ENCODE measurements around the gene GNG14. TPM values are rescaled to one million over a fixed set of nuclear protein-coding genes. Genes with fewer than 3 reads are reported as not detected.

The GNG14 gene
- total and polyA plus RNA-seq, 10 of the 15 experiments (the other 5 are each of a cell fraction or from before 2014, with no cell fraction given), result not detected

DNA sequence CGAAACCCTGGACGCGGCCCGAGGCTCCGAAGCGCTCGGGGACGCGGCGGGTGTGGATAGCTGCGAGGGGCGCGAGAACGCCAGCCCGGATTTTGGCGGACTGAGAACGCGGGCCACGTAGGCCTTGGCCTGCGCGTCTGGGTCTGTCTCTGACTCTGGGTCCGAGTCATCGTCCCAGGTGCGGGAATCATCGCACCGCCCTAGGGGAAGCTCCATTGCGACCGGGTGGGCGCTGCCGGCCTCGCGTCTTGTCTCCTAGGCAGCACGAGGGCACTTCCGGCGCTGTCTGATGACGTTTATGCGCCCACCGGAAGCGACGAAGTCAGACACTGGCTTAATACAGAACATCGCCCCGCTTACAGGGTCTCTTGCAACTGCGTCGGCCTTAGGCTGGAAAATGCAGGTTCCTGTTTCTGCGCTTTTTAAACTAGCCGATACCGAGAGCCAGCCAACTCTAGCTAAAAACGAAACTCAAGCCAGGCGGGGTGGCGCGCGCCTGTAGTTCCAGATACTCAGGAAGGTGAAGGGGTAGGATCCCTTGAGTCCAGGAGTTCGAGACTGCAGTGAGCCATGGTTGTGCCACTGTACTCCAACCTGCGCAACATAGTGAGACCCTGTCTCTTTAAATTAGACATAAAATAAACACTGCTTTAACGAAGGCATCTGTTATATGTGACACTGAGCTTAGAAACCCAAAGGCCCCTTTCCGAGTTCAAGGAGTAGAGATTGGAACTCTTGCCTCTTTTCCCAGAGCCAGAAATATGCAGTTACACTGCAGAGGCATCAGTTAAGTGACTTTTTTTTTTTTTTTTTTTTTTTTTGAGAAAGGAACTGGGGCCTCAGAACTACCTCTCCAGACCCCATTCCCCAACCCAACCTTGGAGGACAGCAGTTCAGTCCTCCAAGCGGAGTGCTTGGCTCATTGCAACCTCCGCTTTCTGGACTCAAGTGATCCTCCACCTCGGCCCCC is 8.9 kb downstream of the GNG14 start, which contains the start of gene FBXW9 (continued):
- TF ChIP-seq RELA (IDR thresholded peaks at IDR 0.05; ENCODE audit: borderline replicate concordance, partially characterized antibody) (peak; percentile 44), NR2F1 (conservative IDR thresholded peaks at IDR 0.05) (no peak), HDGF (IDR thresholded peaks at IDR 0.05) (no peak), ZSCAN29 (IDR thresholded peaks at IDR 0.05) (0 out of 2 replicates have a peak, but pooled peaks have one; percentile 7), SMAD1 (IDR thresholded peaks at IDR 0.05; ENCODE audit: low read depth, partially characterized antibody) (no peak), SPI1 (IDR thresholded peaks at IDR 0.05; ENCODE audit: borderline replicate concordance, insufficient read depth, low read depth, low read length) (peak; percentile 37; the same call in 1 of the 2 replicates), TAF1 (IDR thresholded peaks at IDR 0.05; ENCODE audit: borderline replicate concordance, low read depth, low read length) (peak; percentile 67; the same call in 1 of the 2 replicates), NFXL1 (IDR thresholded peaks at IDR 0.05; ENCODE audit: borderline replicate concordance) (no peak), PAX5 (IDR thresholded peaks at IDR 0.05; ENCODE audit: borderline replicate concordance, low read depth, low read length) (0 out of 2 replicates have a peak, but pooled peaks have one; percentile 11), HDAC2 (IDR thresholded peaks at IDR 0.05) (no peak), PAX8 (IDR thresholded peaks at IDR 0.05) (no peak), ETV6 (conservative IDR thresholded peaks at IDR 0.05 in 1 of 2, IDR thresholded peaks at IDR 0.05 in 1 of 2; ENCODE audit: borderline replicate concordance in 1 of 2, low read depth in 1 of 2) (no peak), MXI1 (IDR thresholded peaks at IDR 0.05; ENCODE audit: low read depth, low read length) (peak; percentile 99), LARP7 (IDR thresholded peaks at IDR 0.05) (peak; percentile 87), SUPT20H (IDR thresholded peaks at IDR 0.05; ENCODE audit: borderline replicate concordance, control insufficient read depth, low read depth, low read length) (no peak), ASH2L (IDR thresholded peaks at IDR 0.05; ENCODE audit: borderline replicate concordance, low read depth) (no peak), CBFB (IDR thresholded peaks at IDR 0.05; ENCODE audit: low read depth) (peak; percentile 69; the same call in 1 of the 2 replicates), EED (IDR thresholded peaks at IDR 0.05; ENCODE audit: low read depth) (no peak), STAT3 (IDR thresholded peaks at IDR 0.05; ENCODE audit: low read depth, low read length) (no peak), ZNF207 (IDR thresholded peaks at IDR 0.05; ENCODE audit: borderline replicate concordance) (peak; percentile 97; the same call in 1 of the 2 replicates), BRCA1 (IDR thresholded peaks at IDR 0.05; ENCODE audit: low read depth, low read length) (no peak), ZNF217 (IDR thresholded peaks at IDR 0.05) (peak; percentile 43; the same call in 1 of the 2 replicates)
- TF ChIP-seq, protein P1, sequence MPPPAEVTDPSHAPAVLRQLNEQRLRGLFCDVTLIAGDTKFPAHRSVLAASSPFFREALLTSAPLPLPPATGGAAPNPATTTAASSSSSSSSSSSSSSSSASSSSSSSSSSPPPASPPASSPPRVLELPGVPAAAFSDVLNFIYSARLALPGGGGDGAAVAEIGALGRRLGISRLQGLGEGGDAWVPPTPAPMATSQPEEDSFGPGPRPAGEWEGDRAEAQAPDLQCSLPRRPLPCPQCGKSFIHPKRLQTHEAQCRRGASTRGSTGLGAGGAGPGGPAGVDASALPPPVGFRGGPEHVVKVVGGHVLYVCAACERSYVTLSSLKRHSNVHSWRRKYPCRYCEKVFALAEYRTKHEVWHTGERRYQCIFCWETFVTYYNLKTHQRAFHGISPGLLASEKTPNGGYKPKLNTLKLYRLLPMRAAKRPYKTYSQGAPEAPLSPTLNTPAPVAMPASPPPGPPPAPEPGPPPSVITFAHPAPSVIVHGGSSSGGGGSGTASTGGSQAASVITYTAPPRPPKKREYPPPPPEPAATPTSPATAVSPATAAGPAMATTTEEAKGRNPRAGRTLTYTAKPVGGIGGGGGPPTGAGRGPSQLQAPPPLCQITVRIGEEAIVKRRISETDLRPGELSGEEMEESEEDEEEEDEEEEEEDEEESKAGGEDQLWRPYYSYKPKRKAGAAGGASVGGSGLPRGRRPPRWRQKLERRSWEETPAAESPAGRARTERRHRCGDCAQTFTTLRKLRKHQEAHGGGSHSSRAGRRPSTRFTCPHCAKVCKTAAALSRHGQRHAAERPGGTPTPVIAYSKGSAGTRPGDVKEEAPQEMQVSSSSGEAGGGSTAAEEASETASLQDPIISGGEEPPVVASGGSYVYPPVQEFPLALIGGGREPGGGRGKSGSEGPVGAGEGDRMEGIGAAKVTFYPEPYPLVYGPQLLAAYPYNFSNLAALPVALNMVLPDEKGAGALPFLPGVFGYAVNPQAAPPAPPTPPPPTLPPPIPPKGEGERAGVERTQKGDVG (CRISPR knock-in tag; IDR thresholded peaks at IDR 0.05), result no peak
- TF ChIP-seq, protein P2, sequence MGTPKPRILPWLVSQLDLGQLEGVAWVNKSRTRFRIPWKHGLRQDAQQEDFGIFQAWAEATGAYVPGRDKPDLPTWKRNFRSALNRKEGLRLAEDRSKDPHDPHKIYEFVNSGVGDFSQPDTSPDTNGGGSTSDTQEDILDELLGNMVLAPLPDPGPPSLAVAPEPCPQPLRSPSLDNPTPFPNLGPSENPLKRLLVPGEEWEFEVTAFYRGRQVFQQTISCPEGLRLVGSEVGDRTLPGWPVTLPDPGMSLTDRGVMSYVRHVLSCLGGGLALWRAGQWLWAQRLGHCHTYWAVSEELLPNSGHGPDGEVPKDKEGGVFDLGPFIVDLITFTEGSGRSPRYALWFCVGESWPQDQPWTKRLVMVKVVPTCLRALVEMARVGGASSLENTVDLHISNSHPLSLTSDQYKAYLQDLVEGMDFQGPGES (IDR thresholded peaks at IDR 0.05), result no peak
- TF ChIP-seq, protein P3, sequence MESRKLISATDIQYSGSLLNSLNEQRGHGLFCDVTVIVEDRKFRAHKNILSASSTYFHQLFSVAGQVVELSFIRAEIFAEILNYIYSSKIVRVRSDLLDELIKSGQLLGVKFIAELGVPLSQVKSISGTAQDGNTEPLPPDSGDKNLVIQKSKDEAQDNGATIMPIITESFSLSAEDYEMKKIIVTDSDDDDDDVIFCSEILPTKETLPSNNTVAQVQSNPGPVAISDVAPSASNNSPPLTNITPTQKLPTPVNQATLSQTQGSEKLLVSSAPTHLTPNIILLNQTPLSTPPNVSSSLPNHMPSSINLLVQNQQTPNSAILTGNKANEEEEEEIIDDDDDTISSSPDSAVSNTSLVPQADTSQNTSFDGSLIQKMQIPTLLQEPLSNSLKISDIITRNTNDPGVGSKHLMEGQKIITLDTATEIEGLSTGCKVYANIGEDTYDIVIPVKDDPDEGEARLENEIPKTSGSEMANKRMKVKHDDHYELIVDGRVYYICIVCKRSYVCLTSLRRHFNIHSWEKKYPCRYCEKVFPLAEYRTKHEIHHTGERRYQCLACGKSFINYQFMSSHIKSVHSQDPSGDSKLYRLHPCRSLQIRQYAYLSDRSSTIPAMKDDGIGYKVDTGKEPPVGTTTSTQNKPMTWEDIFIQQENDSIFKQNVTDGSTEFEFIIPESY (IDR thresholded peaks at IDR 0.05), result no peak
